HepG2 (cell line): Measurements from ENCODE around the gene DPP7. TPM values are rescaled to one million over a fixed set of nuclear protein-coding genes. Genes with fewer than 3 reads are reported as not detected.

Experiments used
- ATAC-seq: fragments of 200-7000 bp; cut with Tn5 transposase; 3 replicates; pipeline ENCODE4 v1.9.1; 2020; ENCODE audit warnings: mild to moderate bottlenecking, moderate library complexity
- BruUV-seq: library from RNA; stranded (reverse); fragments of 400-500 nt; replicated peaks from 2 replicates; lab custom pipeline; 2021; lab: Mats Ljungman, UMichigan
- CTCF ChIA-PET: fragments of 300-600 bp; formaldehyde crosslinking; extraction: SDS; loops from one replicate; lab custom pipeline; 2021; ENCODE audit warnings: low total read pairs, inconsistent platforms, low intra/inter-chr PET ratio; lab: Yijun Ruan, JAX
- POLR2A ChIA-PET: fragments of 350-600 bp; sonication (Branson Sonifier 250); formaldehyde crosslinking; loops from one replicate; lab custom pipeline; 2020; ENCODE audit warnings: antibody characterized with exemption, inconsistent platforms; lab: Yijun Ruan, JAX
- DNase-seq: peaks from one replicate; pipeline ENCODE4 v3.0.0-alpha.2; 2015; ENCODE audit warnings: low spot score
- FAIRE-seq: peaks from 3 replicates; lab custom pipeline; 2011; peaks lifted over from hg19 to GRCh38; lab: Jason Lieb, UNC
- H2AFZ ChIP-seq: one replicate; pipeline ENCODE4 v1.6.1; 2011; ENCODE audit warnings: low read length, inconsistent platforms
- H3K27ac ChIP-seq: fragments of 300-600 bp; 3 replicates; pipeline ENCODE4 v1.8.0; 2011; ENCODE audit warnings: mixed run types, mild to moderate bottlenecking, mixed read lengths, low read length, inconsistent platforms; ENCODE audit not compliant: insufficient read depth; ENCODE audit errors: extremely low read length
- H3K27me3 ChIP-seq, 2 experiments: fragments of 200-600 bp in 1 of 2; 2 replicates in 1 of 2; 3 replicates in 1 of 2; pipeline versions ENCODE4 v1.6.0 to v1.8.0; 2011; ENCODE audit warnings: low read length in 2 of 2, mild to moderate bottlenecking in 2 of 2, moderate library complexity in 2 of 2, inconsistent platforms in 1 of 2; ENCODE audit not compliant: insufficient read depth in 2 of 2, control insufficient read depth in 1 of 2
- H3K36me3 ChIP-seq, 2 experiments: fragments of 200-600 bp in 1 of 2; replicated peaks in 1 of 2; 2 replicates in 1 of 2; 3 replicates in 1 of 2; pipeline versions ENCODE4 v1.5.1 to v1.8.0; 2011; ENCODE audit warnings: low read length in 2 of 2, inconsistent platforms in 1 of 2; ENCODE audit not compliant: insufficient read depth in 2 of 2, control insufficient read depth in 1 of 2
- H3K4me1 ChIP-seq: 2 replicates; pipeline ENCODE4 v1.5.1; 2012; ENCODE audit warnings: low read length, inconsistent platforms; ENCODE audit not compliant: insufficient read depth
- H3K4me2 ChIP-seq: 2 replicates; pipeline ENCODE4 v1.6.0; 2011; ENCODE audit warnings: low read depth, low read length, inconsistent platforms
- H3K4me3 ChIP-seq, 3 experiments: fragments of 200-600 bp in 1 of 3; sonication (generic), shearing (Covaris generic) in 1 of 3; replicated peaks in 1 of 3; 2 replicates each; pipeline ENCODE4 v1.5.1; 2011 to 2016; ENCODE audit warnings: low read length in 3 of 3, inconsistent platforms in 2 of 3, low read depth in 2 of 3, mild to moderate bottlenecking in 2 of 3, control low read depth in 1 of 3, mixed read lengths in 1 of 3; ENCODE audit not compliant: insufficient read depth in 1 of 3
- H3K79me2 ChIP-seq: one replicate; pipeline ENCODE4 v1.6.1; 2011; ENCODE audit warnings: low read length, inconsistent platforms; ENCODE audit not compliant: insufficient read depth
- H3K9ac ChIP-seq: 2 replicates; pipeline ENCODE4 v1.6.0; 2011; ENCODE audit warnings: mild to moderate bottlenecking, low read depth, low read length, inconsistent platforms; ENCODE audit not compliant: insufficient read depth
- H3K9me3 ChIP-seq: 2 replicates; pipeline ENCODE4 v1.5.1; 2012; ENCODE audit warnings: mild to moderate bottlenecking, low read length
- H4K20me1 ChIP-seq: 2 replicates; pipeline ENCODE4 v1.6.0; 2011; ENCODE audit warnings: inconsistent platforms, mild to moderate bottlenecking, low read length, moderate library complexity; ENCODE audit not compliant: insufficient read depth
- BHLHE40 ChIP-seq: IDR thresholded peaks from 2 replicates; pipeline ENCODE4 v1.6.1; 2011; ENCODE audit warnings: low read length, improper control_type of control experiment
- ELF4 ChIP-seq: sonication (generic); formaldehyde crosslinking; IDR thresholded peaks from 2 replicates; pipeline ENCODE4 v1.5.0; 2020; ENCODE audit warnings: missing genetic modification reagents, mild to moderate bottlenecking, moderate library complexity, borderline replicate concordance
- MAF1 ChIP-seq: sonication (generic); formaldehyde crosslinking; IDR thresholded peaks from 2 replicates; pipeline ENCODE4 v1.5.0; 2020; ENCODE audit warnings: missing genetic modification reagents, borderline replicate concordance
- MTERF4 ChIP-seq: sonication (generic); formaldehyde crosslinking; IDR thresholded peaks from 2 replicates; pipeline ENCODE4 v1.8.0; 2023; ENCODE audit warnings: mild to moderate bottlenecking, missing genetic modification reagents
- PITX1 ChIP-seq: sonication (generic); formaldehyde crosslinking; IDR thresholded peaks from 2 replicates; pipeline ENCODE4 v1.5.1; 2020; ENCODE audit warnings: mild to moderate bottlenecking, missing genetic modification reagents
- POGZ ChIP-seq: sonication (generic); formaldehyde crosslinking; IDR thresholded peaks from 2 replicates; pipeline ENCODE4 v1.4.0; 2020; ENCODE audit warnings: mild to moderate bottlenecking, missing genetic modification reagents
- XRCC5 ChIP-seq: fragments of 200-400 bp; formaldehyde crosslinking; optimal IDR thresholded peaks from 2 replicates; pipeline ENCODE3; 2017; ENCODE audit warnings: mild to moderate bottlenecking, low read length
- ZBTB8A ChIP-seq: sonication (generic); formaldehyde crosslinking; IDR thresholded peaks from 2 replicates; pipeline ENCODE4 v1.4.0; 2020; ENCODE audit warnings: mild to moderate bottlenecking, low read depth, missing genetic modification reagents, borderline replicate concordance
- ZNF143 ChIP-seq: sonication (generic); formaldehyde crosslinking; IDR thresholded peaks from 2 replicates; pipeline ENCODE4 v1.4.0; 2020; ENCODE audit warnings: missing genetic modification reagents
- ZNF205 ChIP-seq: IDR thresholded peaks from 2 replicates; pipeline ENCODE4 v1.6.1; 2018; ENCODE audit warnings: missing biosample characterization, missing genetic modification reagents
- ZNF484 ChIP-seq: sonication (generic); formaldehyde crosslinking; IDR thresholded peaks from 2 replicates; pipeline ENCODE4 v1.5.1; 2020; ENCODE audit warnings: mild to moderate bottlenecking, low read depth, missing genetic modification reagents, borderline replicate concordance
- ZNF556 ChIP-seq: sonication (generic); formaldehyde crosslinking; IDR thresholded peaks from 2 replicates; pipeline ENCODE4 v1.4.0; 2020; ENCODE audit warnings: mild to moderate bottlenecking, missing genetic modification reagents, borderline replicate concordance
- ZNF589 ChIP-seq: sonication (generic); formaldehyde crosslinking; conservative IDR thresholded peaks from 2 replicates; pipeline ENCODE4 v1.8.0; 2022; ENCODE audit warnings: mild to moderate bottlenecking, moderate library complexity, missing genetic modification reagents
- ZNF710 ChIP-seq: sonication (generic); formaldehyde crosslinking; IDR thresholded peaks from 2 replicates; pipeline ENCODE4 v1.5.0; 2020; ENCODE audit warnings: mild to moderate bottlenecking, missing genetic modification reagents, borderline replicate concordance
- ZSCAN12 ChIP-seq: sonication (generic); formaldehyde crosslinking; IDR thresholded peaks from 2 replicates; pipeline ENCODE4 v1.9.0; 2021; ENCODE audit warnings: mild to moderate bottlenecking, missing genetic modification reagents
- WGBS: methylation state at CpG from one replicate; pipeline ENCODE4 v1.1.6; 2017; ENCODE audit warnings: low lambda C conversion rate; 5-methylcytosine and 5-hydroxymethylcytosine counted together
- in situ Hi-C: cut with HindIII; loops from 2 replicates; pipeline ENCODE4 v1.10.0; 2017; ENCODE audit warnings: low pct_unique_long_range_greater_than_20kb; ENCODE audit not compliant: extremely low pct_ligation_motif_present
- intact Hi-C: fragments of 100-400 bp; cut with micrococcal nuclease; formaldehyde crosslinking; loops from one replicate; pipeline ENCODE4 v1.10.0; 2022; ENCODE audit not compliant: unreplicated experiment
- polyA plus RNA-seq, 8 experiments: library from polyadenylated mRNA; depleted of rRNA in 3 of 8; stranded (reverse) in 7 of 8; unstranded in 1 of 8; fragments of >200 nt; fragmentation: Illumina TruSeq in 4 of 8; extraction: Trizol in 4 of 8; gene quantifications; 2 replicates each; pipeline versions ENCODE4 v1.2.1 to v1.2.3, GENCODE V29; 2011 to 2016; ENCODE audit warnings: low read depth in 4 of 8, missing spikeins in 1 of 8, mixed read lengths in 1 of 8; ENCODE audit not compliant: insufficient read depth in 1 of 8
- total RNA-seq, 5 experiments: library from RNA; depleted of rRNA; stranded (reverse); fragments of >200 nt; fragmentation: Illumina TruSeq; extraction: Trizol; gene quantifications; 2 replicates each; pipeline ENCODE4 v1.2.3, GENCODE V29; 2016; ENCODE audit warnings: low read depth in 1 of 5
- TF ChIP-seq, protein P1 (sequence below): sonication (generic); formaldehyde crosslinking; IDR thresholded peaks from 2 replicates; pipeline ENCODE4 v1.5.0; 2020; ENCODE audit warnings: missing genetic modification reagents, mild to moderate bottlenecking, borderline replicate concordance
- TF ChIP-seq, protein P2 (sequence below): IDR thresholded peaks from 2 replicates; pipeline ENCODE4 v1.6.1; 2016
- TF ChIP-seq, protein P3 (sequence below): sonication (generic); formaldehyde crosslinking; IDR thresholded peaks from 2 replicates; pipeline ENCODE4 v1.5.1; 2020; ENCODE audit warnings: missing genetic modification reagents, mild to moderate bottlenecking, borderline replicate concordance

Gene DPP7
- total and polyA plus RNA-seq, 2 of the 13 experiments (the other 11 are each of a cell fraction or from before 2014, with no cell fraction given), result 1.2 to 4.5 TPM

GRCh38 chr9:137085920-137086530 is 28.5 kb downstream of the DPP7 start:
- Histone ChIP-seq H3K9ac (peak overlapping the region; percentile 87), H3K36me3 (peaks cover 4 to 13% of the 10 kb centered on the region in 2 experiments; a peak in 4 of 5 replicates), H2AFZ (no peak overlapping the region), H4K20me1 (no peaks in the 10 kb centered on the region), H3K79me2 (peaks cover 6% of the 10 kb centered on the region), H3K4me3 (peak overlapping the region; percentile 65 to 81 (median 79)), H3K27ac (peak overlapping the region; percentile 83), H3K4me2 (peak overlapping the region; percentile 98), H3K4me1 (peaks cover 59% of the 10 kb centered on the region), H3K9me3 (no peaks in the 10 kb centered on the region), H3K27me3 (no peaks in the 10 kb centered on the region; a peak in 1 of 5 replicates)
- no peak for DNase-seq
- intact Hi-C loops (no loop called here), in situ Hi-C loops (no loop called here)
- FAIRE-seq, result no peak
- peak; percentile 51 for ATAC-seq
- POLR2A ChIA-PET, result interaction anchor here (0.7 to 6.4 kb wide), 27 partner anchors 10 to 358 kb away, joined by 3 to 105 read pairs (median 7); partner anchors contain the start of genes ENTPD2, NPDC1, RNF208 and SAPCD2
- CTCF ChIA-PET, result interaction anchor here (1.1 kb wide), 1 partner anchor 18 kb away, joined by 5 read pairs; no protein-coding TSS in a partner anchor
- 0% methylated on average over 12 of the region's 58 CpGs for WGBS
- BruUV-seq, result TSS peak; percentile 85
- TF ChIP-seq ELF4 (CRISPR knock-in tag) (no peak), ZSCAN12 (CRISPR knock-in tag) (peak; percentile 17; the same call in 1 of the 2 replicates), POGZ (CRISPR knock-in tag) (peak; percentile 16; the same call in 1 of the 2 replicates), ZNF710 (0 out of 2 replicates have a peak, but pooled peaks have one; percentile 20), ZNF589 (peak; percentile 86), MAF1 (CRISPR knock-in tag) (no peak), ZNF143 (CRISPR knock-in tag) (no peak), ZBTB8A (CRISPR knock-in tag) (peak; percentile 56), ZNF484 (no peak), MTERF4 (CRISPR knock-in tag) (0 out of 2 replicates have a peak, but pooled peaks have one; percentile 27), ZNF556 (peak; percentile 67; the same call in 1 of the 2 replicates), ZNF205 (no peak), BHLHE40 (no peak), XRCC5 (peak; percentile 7), PITX1 (CRISPR knock-in tag) (no peak)
- TF ChIP-seq, protein P1, sequence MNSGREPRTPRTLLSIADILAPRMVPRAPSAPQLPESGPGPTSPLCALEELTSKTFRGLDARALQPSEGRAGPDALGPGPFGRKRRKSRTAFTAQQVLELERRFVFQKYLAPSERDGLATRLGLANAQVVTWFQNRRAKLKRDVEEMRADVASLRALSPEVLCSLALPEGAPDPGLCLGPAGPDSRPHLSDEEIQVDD, result no peak
- TF ChIP-seq, protein P2, sequence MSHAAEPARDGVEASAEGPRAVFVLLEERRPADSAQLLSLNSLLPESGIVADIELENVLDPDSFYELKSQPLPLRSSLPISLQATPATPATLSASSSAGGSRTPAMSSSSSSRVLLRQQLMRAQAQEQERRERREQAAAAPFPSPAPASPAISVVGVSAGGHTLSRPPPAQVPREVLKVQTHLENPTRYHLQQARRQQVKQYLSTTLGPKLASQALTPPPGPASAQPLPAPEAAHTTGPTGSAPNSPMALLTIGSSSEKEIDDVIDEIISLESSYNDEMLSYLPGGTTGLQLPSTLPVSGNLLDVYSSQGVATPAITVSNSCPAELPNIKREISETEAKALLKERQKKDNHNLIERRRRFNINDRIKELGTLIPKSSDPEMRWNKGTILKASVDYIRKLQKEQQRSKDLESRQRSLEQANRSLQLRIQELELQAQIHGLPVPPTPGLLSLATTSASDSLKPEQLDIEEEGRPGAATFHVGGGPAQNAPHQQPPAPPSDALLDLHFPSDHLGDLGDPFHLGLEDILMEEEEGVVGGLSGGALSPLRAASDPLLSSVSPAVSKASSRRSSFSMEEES (CRISPR knock-in tag), result no peak
- TF ChIP-seq, protein P3, sequence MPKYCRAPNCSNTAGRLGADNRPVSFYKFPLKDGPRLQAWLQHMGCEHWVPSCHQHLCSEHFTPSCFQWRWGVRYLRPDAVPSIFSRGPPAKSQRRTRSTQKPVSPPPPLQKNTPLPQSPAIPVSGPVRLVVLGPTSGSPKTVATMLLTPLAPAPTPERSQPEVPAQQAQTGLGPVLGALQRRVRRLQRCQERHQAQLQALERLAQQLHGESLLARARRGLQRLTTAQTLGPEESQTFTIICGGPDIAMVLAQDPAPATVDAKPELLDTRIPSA (CRISPR knock-in tag), result 0 out of 2 replicates have a peak, but pooled peaks have one; percentile 57
